HEK293T (cell line): ENCODE results near the gene FMNL1.

Experiments used
- BHLHE40 ChIP-seq: fragments of 450-650 bp; IDR thresholded peaks from 2 replicates; pipeline ENCODE4 v1.6.1; 2016; ENCODE audit warnings: mild to moderate bottlenecking, moderate library complexity, borderline replicate concordance
- CTBP1 ChIP-seq: fragments of 450-650 bp; IDR thresholded peaks from 2 replicates; pipeline ENCODE4 v1.6.1; 2016; ENCODE audit warnings: borderline replicate concordance
- ELF4 ChIP-seq: fragments of 450-650 bp; IDR thresholded peaks from 2 replicates; pipeline ENCODE4 v1.6.1; 2017; ENCODE audit warnings: antibody characterized with exemption
- FOXK2 ChIP-seq: fragments of 450-650 bp; IDR thresholded peaks from 2 replicates; pipeline ENCODE4 v1.6.1; 2016; ENCODE audit warnings: mild to moderate bottlenecking
- FOXM1 ChIP-seq: fragments of 450-650 bp; IDR thresholded peaks from 2 replicates; pipeline ENCODE4 v1.6.1; 2017; ENCODE audit warnings: mild to moderate bottlenecking, borderline replicate concordance
- SP1 ChIP-seq: fragments of 450-650 bp; IDR thresholded peaks from 2 replicates; pipeline ENCODE4 v1.6.1; 2017
- SUZ12 ChIP-seq: fragments of 450-650 bp; IDR thresholded peaks from 2 replicates; pipeline ENCODE4 v1.6.1; 2016; ENCODE audit warnings: mild to moderate bottlenecking
- TARDBP ChIP-seq: fragments of 450-650 bp; IDR thresholded peaks from 2 replicates; pipeline ENCODE4 v1.6.1; 2016
- ZNF384 ChIP-seq: fragments of 450-650 bp; IDR thresholded peaks from 2 replicates; pipeline ENCODE4 v1.6.1; 2016

DNA sequence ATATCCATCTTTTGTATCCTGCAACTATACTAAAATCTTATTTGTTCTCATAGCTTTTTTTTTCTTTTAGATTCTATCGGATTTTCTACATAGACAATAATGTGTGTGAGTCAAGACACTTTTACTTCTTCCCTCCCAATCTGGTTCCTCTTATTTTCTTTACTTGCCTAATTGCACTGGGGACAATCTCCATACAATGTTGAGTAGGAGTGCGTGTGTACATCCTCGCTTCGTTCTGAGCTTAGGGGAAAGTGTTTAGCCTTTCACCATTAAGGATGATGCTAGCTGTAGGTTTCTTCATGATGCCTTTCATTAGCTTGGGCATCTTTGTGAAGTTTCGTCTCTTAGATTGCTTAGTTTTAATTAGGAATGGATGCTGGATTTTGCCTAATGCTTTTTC lies 37.3 kb downstream of the FMNL1 start:
- TF ChIP-seq SUZ12 (no peak), FOXM1 (no peak), FOXK2 (no peak), ZNF384 (no peak), CTBP1 (no peak), ELF4 (no peak), TARDBP (no peak), BHLHE40 (no peak), SP1 (no peak)
